GOT3 (cell line): ENCODE results near the gene TMCC1.
"Not testable (repeated sequence)": the region's sequence is repeated elsewhere in the genome, so short reads cannot be mapped to it uniquely, and the experiment has no call there.

Source experiments
- DNase-seq: peaks from one replicate; lab custom pipeline; 2025; ENCODE audit warnings: mixed read lengths; lab: John Stamatoyannopoulos, UW

Gene TMCC1

GRCh38 chr3:129836381-129837064, 57.0 kb downstream of the TMCC1 start:
- DNase-seq, result no peak

GRCh38 chr3:129835198-129835597, 58.3 kb downstream of the TMCC1 start:
- DNase-seq, result no peak

DNA sequence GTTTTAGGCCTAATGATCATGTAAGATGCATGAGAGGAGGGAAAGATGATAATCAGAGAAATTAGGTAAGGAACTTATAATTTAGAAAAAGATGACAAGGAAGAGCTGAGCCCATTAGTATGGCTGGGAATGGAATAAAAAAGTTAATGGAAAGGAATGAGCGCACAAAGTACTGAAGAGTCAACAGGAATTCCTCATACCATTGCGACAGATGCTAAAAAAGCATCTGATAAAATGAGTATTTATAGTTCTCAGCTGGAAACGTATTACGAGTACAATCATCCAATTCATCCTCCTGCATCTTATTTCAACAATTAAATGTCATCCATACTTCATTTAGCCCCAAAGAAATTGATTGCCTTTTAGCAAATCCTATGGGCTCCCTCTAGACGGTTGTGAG, 58.9 kb downstream of the TMCC1 start:
- DNase-seq, result no peak

DNA sequence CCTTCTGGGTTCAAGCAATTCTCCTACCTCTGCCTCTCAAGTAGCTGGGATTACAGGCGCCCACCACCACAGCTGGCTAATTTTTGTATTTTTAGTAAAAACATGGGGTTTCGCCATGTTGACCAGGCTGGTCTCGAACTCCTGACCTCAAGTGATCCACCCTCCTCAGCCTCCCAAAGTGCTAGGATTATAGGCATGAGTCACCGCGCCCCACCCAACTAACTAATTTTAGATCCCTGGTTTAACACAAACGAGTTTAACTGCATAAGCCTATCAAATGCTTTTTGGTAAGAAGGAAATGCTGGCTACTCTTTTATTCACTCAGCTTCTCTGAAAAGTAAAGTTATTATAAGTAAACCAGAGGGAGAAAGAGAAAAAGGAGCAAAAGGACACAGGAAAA, 61.6 kb downstream of the TMCC1 start:
- DNase-seq, result not testable (repeated sequence)

- no peak for DNase-seq
Observed at GRCh38 chr3:129831503-129831902, 62.0 kb downstream of the TMCC1 start.

GRCh38 chr3:129829640-129830039, 63.9 kb downstream of the TMCC1 start:
- no peak for DNase-seq

DNA sequence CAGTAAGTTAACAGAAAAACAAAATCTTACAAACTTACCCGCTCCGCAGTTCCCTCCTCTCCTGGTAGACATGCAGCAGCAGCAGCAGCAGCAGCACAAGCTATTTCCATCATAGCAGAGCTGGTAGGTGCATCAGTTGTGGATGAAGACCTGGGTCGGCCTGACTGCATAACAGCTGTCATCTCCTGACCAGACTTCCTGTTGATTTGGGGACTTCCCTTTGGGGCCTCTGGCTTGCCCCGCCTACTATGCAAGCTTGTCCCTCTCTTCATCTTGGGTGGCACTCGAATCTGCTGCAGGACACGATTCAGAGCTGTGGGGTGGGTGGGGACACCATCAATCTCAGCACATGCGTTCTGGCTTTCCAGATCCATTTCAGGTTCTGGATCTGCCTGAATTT, 65.7 kb downstream of the TMCC1 start:
- no peak for DNase-seq

DNA sequence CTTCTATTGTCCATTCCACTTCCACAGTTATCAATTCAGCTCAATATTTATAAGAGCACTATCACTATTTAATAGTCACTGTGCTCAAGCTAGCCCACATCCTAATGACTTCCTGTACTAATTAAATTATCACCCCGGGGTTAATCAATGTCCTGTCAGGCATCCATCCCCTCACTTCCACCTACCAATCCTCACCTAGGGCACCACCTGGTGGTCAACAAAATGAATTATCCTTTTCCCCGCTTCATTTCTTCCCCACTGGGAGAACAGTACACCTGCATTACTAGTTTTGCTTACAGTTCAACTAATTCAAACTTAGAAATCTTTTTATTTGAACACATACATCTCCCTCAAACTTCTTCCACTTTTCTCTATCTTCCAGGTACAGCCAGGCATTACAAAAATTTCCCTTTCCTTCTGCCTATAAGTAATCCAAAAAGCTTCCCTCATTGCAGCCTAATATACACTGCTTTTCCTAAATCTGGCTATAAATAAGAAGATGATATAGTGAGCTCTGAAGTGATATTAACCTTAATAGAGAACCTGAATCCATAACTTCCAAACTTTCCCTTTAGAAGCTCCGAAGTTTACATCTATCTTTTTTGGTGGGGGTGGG, 68.5 kb downstream of the TMCC1 start:
- no peak for DNase-seq

DNA sequence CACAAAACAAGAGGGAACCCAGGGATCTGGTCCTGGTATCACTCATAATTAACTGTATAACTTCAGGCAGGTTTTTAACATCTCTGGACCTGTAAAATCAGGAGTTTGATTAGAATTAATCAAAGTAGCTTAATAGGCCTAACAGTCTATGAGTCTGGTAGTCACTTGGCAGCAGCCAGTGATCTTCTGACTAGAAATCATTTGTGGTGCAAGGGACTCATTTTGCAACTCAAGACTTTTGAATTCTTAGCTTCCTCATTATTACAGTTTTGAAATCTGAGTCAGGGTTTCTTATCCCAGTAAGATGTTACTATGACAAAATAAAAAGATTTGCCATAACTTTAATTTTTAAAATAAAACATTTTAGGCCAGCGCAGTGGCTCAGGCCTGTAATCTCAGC, 70.8 kb downstream of the TMCC1 start:
- no peak for DNase-seq

- no peak for DNase-seq
Observed at GRCh38 chr3:129822241-129822640, 71.3 kb downstream of the TMCC1 start.

DNA sequence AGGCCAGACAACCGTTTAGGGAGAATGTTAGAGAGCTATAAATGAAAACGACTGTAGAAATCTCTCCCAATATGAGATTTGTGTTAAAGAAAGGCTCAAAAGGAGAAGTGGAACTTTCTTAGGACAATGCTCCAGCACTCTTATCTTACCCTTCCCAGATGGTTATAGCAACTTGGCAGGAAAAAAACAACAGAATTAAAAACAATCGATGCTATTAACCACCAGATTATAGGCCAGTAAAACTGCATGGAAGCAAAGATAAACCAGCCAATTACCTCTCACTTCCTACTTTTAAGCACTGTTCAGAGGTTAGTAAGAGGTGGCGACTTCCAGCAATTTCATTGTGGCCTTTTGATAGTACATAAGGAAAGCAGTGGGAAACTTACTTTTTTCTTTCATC, 72.9 kb downstream of the TMCC1 start:
- no peak for DNase-seq

- no peak for DNase-seq
Observed at GRCh38 chr3:129812589-129812988, 80.9 kb downstream of the TMCC1 start.

GRCh38 chr3:129809297-129809696, 84.2 kb downstream of the TMCC1 start:
- no peak for DNase-seq

DNA sequence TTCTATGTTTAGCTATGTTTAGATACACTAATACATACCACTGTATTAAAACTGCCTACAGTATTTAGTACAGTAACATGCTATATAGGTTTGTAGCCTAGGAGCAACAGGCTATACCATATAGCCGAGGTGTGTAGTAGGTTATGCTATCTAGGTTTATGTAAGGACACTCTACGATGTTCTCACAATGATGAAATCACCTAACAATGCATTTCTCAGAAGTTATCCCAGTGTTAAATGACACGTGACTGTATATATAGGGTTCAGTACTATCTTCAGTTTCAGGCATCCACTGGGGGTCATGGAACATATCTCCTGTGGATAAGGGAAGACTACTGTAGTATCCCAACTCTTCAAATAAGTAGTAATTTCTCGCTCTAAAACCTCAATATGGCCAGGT, 97.4 kb downstream of the TMCC1 start:
- DNase-seq, result no peak

- DNase-seq, result no peak
Observed at GRCh38 chr3:129795186-129796010, 98.1 kb downstream of the TMCC1 start.

GRCh38 chr3:129794311-129795185, 99.0 kb downstream of the TMCC1 start:
- DNase-seq, result no peak

DNA sequence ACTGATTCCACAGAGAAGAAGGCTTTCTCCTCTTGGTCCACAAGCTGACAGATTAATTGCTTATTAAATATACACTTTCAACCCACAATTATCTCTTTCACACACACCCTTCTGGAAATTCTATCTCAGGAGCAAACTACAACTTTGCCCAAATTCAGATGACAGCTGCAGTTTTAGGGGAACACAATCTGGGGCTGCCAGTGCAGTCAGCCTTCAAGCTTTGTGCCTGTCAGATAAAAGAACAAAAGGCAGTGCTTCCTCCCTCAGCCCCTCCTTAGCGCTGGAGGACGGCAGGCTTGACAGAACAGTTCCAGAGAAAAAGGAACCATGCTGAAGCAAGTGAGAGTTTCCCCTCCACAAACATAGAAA, 99.6 kb downstream of the TMCC1 start:
- DNase-seq, result no peak

GRCh38 chr3:129793319-129793718, 100.2 kb downstream of the TMCC1 start:
- DNase-seq, result no peak

GRCh38 chr3:129783470-129783869, 110.0 kb downstream of the TMCC1 start:
- no peak for DNase-seq

DNA sequence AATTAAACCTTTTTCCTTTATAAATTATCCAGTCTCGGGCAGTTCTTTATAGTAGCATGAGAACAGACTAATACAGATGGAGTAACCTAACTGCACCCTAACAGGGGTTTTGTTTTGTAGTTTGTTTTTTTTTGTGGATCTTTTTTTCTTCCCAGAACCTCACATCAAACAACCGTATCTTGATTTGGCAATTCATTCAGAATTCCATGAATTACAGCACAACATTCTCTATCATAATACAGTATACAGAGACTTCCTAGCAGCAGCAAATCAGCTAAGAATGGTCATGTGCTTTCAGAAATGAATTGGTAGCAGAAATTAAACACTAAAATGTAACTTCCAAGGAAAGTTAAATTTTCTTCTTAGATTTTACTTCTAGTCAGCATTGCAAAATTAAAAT, 114.6 kb downstream of the TMCC1 start:
- no peak for DNase-seq

- no peak for DNase-seq
Observed at GRCh38 chr3:129777806-129778205, 115.7 kb downstream of the TMCC1 start.

DNA sequence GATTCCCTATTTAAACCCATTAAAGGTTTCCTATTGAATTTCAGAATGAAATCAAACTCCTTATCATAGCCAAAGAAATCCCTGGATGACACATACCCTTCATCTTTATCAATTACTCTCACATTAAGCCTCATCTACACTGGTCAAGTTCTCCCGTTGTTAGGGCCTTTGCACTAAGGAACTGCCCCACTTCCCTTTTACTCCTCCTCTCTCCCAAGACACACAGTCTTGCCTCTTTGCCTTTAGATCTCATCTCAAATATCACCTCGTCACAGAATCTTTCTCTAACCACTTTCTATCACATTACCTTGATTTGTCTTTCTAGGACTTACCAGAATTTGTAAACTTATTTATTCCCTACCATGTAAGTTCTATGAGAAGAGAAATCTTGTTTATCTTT, 117.6 kb downstream of the TMCC1 start:
- DNase-seq, result no peak
